Dermis blood vessel endothelial cell (primary cell): ENCODE data around the gene SLC38A4. TPM values are rescaled to one million over a fixed set of nuclear protein-coding genes. Genes with fewer than 3 reads are reported as not detected.
"Not testable (repeated sequence)": the region's sequence is repeated elsewhere in the genome, so short reads cannot be mapped to it uniquely, and the experiment has no call there.

Experiments
- DNase-seq: peaks from one replicate; pipeline ENCODE4 v3.0.0; 2010
- total RNA-seq: library from RNA; depleted of rRNA; stranded (reverse); fragments of >200 nt; gene quantifications from 2 replicates; pipeline ENCODE4 v1.2.3, GENCODE V29; 2014

SLC38A4 gene
- total RNA-seq, result 1.2 and 7.3 TPM in 2 replicates

DNA sequence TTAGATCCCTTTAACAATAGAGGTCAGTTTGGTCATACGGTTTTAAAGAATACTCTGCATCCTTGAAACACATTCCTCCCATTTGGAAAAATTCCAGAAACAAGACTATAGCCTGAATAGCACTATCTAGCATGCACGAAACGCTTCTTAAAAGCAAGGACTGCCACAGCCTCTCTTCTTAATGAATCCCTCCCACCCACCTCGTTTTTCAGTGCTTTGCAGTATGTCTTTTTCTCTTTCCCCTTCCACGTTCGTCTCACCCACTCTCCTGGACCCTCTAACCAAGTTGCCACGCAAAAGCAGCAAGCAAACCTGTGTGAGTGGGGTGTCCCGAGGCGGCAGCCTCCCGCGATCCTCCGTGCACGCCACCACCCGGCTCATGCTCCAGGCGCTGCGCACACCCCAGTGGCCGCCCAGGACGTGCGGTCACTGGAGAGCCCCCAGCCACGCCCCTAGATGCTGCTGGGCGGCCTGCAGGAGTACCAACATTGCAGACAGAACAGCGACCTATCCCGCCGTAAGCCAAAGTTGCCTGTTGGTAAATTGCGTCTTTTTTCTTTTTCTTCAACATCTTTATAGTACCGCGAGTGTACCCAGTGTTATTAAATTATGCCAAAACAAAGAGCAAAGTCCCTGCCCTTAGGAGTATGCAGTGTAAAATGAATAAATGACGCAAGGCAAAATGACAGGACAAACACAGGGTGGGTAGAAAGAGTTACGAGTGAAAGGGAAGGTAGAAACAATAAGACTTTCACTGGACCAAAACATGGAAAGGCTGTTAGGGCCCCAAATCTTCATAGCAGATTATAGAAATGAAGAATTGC lies at the start of gene SLC38A4:
SLC38A4 (minus strand) TSS at position 407 of the 824 bp plus-strand sequence. CDS start 32,926 bp downstream, outside the sequence.
- peak; percentile 8 for DNase-seq

- no peak for DNase-seq
These were observed 49.3 kb upstream of the SLC38A4 start for GRCh38 chr12:46875095-46875494.

- no peak for DNase-seq
These were observed 48.8 kb upstream of the SLC38A4 start for GRCh38 chr12:46874642-46875041.

DNA sequence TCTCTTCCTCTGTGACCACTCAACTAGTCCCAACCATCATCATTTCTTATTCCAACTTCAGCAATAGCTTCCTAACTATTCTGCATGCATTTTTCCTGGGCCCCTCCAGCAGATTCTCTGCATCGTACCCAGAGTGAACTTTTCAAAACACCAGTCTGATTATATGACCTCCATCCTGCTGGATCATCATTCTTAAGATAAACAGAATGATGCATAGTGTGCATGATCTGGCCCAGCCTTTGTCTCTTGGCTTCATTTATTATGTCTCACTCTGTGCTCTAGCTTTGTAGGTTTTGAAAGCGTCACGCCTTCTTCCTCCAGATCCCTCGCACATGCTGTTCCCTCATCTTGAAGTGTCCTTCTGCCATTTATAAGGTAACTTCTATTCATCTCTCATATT lies 46.3 kb upstream of the SLC38A4 start:
- DNase-seq, result no peak

- no peak for DNase-seq
These were observed 39.5 kb upstream of the SLC38A4 start for GRCh38 chr12:46865311-46865710.

GRCh38 chr12:46858368-46858767 lies 32.6 kb upstream of the SLC38A4 start:
- no peak for DNase-seq

DNA sequence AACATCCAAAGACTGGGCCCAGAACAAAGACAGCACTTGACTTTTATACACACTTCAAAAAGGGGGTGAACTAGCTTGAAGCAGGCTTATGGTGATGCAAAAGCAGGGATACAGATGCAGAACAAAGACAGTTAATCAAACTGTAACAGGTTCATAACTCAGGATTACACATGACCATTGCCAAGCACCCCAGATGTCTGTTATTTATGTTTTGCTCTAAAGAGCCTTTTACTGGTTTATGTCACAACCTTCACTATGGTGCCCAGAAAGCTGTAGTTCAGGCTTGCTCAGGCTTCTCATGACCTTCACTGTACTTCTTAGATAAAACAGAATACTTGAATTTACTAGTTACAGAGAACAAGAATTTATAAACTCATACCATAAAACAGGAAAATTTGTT lies 31.7 kb upstream of the SLC38A4 start:
- no peak for DNase-seq

GRCh38 chr12:46855760-46856159 lies 30.0 kb upstream of the SLC38A4 start:
- DNase-seq, result no peak

GRCh38 chr12:46854188-46854587 lies 28.4 kb upstream of the SLC38A4 start:
- not testable (repeated sequence) for DNase-seq

DNA sequence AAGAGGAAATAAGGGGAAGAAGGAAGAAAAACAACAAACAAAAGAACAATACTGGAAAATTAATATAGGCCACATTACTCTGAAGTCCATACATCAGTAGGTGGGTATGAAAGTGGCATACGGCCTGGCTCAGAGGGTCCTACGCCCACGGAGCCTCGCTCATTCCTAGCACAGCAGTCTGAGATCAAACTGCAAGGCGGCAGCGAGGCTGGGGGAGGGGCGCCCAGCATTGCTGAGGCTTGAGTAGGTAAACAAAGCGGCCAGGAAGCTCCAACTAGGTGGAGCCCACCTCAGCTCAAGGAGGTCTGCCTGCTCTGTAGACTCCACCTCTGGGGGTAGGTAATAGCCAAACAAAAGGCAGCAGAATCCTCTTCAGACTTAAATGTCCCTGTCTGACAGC lies 23.0 kb upstream of the SLC38A4 start:
- not testable (repeated sequence) for DNase-seq

GRCh38 chr12:46847001-46847400 lies 21.2 kb upstream of the SLC38A4 start:
- DNase-seq, result no peak

DNA sequence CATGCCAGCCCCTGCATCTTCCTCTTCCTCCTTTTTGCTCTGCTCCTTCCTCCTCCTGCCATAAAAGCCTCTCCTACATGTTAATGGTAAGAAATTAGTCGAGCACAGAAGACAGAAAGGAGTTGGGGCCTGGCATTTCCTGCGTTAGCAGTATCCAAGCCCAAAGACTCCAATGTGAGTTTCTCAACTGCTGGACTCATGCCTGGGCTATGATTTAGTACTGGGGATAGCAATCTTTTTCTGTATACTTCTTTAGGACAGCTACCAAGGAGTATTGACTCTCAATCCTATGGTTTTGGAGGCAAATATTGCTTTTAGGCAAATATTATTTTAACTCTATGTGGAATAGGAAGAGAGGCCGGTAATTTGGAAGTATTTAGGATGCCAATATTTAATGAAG lies 18.0 kb upstream of the SLC38A4 start:
- no peak for DNase-seq

- no peak for DNase-seq
These were observed 16.1 kb upstream of the SLC38A4 start for GRCh38 chr12:46841891-46842290.

DNA sequence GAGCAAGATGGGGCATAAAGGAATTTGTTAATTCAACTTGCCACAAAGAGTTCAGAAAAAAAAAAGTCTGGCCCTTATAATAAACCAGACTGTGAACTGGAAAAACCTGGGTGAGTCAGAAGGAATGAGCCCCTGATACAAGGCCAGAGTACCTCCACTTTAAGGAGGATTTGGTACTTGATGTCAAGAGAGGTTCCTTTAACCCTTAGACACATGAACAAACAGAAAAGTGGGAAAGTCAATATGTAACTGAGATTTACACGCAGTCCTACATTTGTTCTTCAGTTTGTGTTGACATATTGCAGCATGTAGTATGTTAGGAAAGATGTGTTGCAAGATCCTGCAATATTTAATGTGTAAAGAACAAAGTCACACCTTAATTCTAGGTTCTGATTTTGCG lies 14.2 kb upstream of the SLC38A4 start:
- no peak for DNase-seq

GRCh38 chr12:46839232-46839631 lies 13.4 kb upstream of the SLC38A4 start:
- no peak for DNase-seq

- DNase-seq, result no peak
These were observed 10.0 kb upstream of the SLC38A4 start for GRCh38 chr12:46835785-46836184.

DNA sequence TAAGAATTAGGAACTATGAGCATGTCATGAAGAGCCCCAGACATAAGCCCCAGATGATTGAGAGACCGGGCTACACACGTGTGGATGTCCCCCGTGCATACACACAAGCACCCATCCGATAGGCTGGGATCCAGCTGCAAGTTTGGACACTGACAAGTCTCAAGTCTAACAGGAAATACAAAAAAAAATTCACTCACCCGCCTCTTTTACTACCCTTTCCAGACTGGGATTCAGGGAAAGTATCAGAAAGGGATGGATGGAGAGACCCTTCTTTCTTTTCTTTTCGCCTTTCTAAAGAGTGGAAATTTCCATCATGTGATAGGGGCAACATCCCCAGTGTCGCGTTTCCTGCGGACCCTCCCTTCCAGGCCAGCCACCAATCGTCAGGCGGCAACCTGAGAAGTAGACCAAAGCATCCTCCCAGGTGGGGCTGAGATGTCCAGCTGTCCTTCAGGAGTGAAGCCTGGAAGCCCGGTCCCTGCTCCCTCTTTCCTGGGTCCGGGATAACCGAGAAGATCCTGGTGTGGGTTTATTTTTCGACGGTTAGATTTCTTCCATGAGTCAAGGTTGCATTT lies 6.4 kb upstream of the SLC38A4 start:
- no peak for DNase-seq

- no peak for DNase-seq
These were observed 5.7 kb upstream of the SLC38A4 start for GRCh38 chr12:46831335-46832129.

- no peak for DNase-seq
These were observed 5.0 kb upstream of the SLC38A4 start for GRCh38 chr12:46830731-46831334.

DNA sequence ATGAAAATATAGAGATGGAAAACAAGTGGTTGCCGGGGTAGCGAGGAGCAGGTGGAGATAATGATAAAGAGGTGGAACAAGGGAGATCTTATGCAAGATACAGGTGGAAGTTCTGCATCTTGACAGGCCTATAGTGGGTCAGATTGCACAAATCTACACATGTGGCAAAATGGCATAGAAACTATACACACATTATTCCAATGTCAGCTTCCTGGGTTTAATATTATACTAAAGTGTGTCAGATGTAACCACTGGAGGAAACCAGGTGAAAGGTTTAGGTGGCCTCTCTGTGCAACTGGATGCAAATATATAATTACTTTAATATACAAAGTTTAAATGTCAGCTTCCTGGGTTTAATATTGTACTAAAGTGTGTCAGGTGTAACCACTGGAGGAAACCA lies 1.1 kb downstream of the SLC38A4 start:
- DNase-seq, result no peak

GRCh38 chr12:46818642-46819041 lies 7.2 kb downstream of the SLC38A4 start:
- DNase-seq, result no peak

GRCh38 chr12:46815809-46816208 lies 10.0 kb downstream of the SLC38A4 start:
- DNase-seq, result no peak

- DNase-seq, result no peak
These were observed 11.7 kb downstream of the SLC38A4 start for GRCh38 chr12:46814143-46814542.
